Gastroesophageal sphincter (tissue), 3 donors: Measurements from ENCODE around the gene PTP4A2.

Source experiments
- EP300 ChIP-seq: sonication (generic); formaldehyde crosslinking; IDR thresholded peaks from one replicate; pipeline ENCODE4 v1.6.1; 2017; ENCODE audit warnings: antibody characterized with exemption, mild to moderate bottlenecking
- POLR2A ChIP-seq, 2 donors: fragments of 450-650 bp; IDR thresholded peaks; one replicate each; pipeline ENCODE4 v1.6.1; 2017; ENCODE audit warnings: antibody characterized with exemption in 2 of 2, mild to moderate bottlenecking in 2 of 2, moderate library complexity in 1 of 2
- POLR2AphosphoS5 ChIP-seq: sonication (generic); formaldehyde crosslinking; IDR thresholded peaks from one replicate; pipeline ENCODE4 v1.6.1; 2017; ENCODE audit warnings: antibody characterized with exemption
- TF ChIP-seq, protein P1 (sequence below), 4 experiments: fragments of 200-600 bp in 2 of 4; fragments of 450-650 bp in 2 of 4; sonication (generic) in 1 of 4; IDR thresholded peaks; one replicate each; pipeline ENCODE4 v1.5.1; 2017 to 2019; ENCODE audit warnings: antibody characterized with exemption in 4 of 4, mild to moderate bottlenecking in 2 of 4, moderate library complexity in 2 of 4

DNA sequence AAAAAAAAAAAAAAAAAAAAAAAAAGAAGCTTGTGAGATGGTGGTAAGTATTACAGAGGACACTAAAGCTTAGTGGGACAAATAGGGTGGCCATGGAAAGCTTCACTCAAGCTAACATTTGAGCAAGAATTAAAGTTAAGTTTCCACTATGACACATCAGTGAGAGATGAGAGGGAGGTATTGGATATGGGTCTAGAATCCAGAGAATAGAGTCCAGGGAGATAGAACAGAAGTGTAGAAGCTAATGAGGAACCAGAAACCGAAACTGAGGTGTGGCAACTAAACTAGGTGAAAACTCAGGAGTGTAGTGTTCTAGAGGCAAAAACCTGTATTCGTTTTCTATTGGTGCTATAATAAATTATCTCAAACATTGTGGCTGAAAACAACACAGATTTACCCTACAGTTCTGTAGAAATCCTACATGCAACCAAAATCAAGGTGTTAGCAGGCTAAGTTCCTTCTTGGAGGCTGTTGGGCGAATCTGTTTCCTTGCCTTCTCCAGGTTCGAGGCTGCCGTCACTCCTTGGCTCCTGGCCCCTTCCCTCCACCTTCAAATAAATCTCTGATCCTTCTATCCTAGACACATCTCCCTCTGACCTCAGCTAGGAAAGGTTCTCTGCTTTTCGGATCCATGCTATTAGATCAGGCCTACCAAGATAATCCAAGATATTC lies 36.2 kb downstream of the PTP4A2 start:
- TF ChIP-seq, protein P1, sequence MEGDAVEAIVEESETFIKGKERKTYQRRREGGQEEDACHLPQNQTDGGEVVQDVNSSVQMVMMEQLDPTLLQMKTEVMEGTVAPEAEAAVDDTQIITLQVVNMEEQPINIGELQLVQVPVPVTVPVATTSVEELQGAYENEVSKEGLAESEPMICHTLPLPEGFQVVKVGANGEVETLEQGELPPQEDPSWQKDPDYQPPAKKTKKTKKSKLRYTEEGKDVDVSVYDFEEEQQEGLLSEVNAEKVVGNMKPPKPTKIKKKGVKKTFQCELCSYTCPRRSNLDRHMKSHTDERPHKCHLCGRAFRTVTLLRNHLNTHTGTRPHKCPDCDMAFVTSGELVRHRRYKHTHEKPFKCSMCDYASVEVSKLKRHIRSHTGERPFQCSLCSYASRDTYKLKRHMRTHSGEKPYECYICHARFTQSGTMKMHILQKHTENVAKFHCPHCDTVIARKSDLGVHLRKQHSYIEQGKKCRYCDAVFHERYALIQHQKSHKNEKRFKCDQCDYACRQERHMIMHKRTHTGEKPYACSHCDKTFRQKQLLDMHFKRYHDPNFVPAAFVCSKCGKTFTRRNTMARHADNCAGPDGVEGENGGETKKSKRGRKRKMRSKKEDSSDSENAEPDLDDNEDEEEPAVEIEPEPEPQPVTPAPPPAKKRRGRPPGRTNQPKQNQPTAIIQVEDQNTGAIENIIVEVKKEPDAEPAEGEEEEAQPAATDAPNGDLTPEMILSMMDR (IDR thresholded peaks at IDR 0.05): no peak
- TF ChIP-seq EP300: no peak
- TF ChIP-seq POLR2A (IDR thresholded peaks at IDR 0.05): no peak
- no peak for TF ChIP-seq POLR2AphosphoS5
